IPS DF 19.7 (cell line): Measurements from ENCODE around the gene TNIK.
"Not testable (repeated sequence)": the region's sequence is repeated elsewhere in the genome, so short reads cannot be mapped to it uniquely, and the experiment has no call there.

Experiments used
- DNase-seq: peaks from one replicate; pipeline ENCODE4 v3.0.0-alpha.2; 2013; ENCODE audit warnings: low read depth, low spot score

Gene TNIK

DNA sequence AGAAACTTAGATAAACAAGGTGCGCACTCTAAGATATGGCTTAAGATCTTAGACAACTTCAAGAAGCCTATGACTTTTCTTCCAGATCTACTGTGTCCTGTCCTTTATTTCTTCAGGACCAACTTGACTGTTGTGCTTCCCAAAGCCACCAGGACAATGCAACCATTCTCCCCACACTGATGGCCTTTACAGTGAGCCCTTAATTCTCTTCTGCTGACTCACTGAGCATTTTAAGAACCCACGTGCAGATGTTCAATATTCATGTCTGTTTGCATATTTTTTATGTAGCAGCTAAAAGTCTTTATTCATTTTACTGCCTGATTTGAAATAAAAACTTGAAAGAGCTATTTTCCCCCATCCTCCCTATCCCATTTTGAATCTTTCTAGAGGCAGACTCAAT lies 330.4 kb downstream of the TNIK start:
- DNase-seq = no peak

GRCh38 chr3:171127611-171128010 lies 332.6 kb downstream of the TNIK start:
- no peak for DNase-seq

GRCh38 chr3:171126478-171127209 lies 333.6 kb downstream of the TNIK start:
- no peak for DNase-seq

- DNase-seq = no peak
Measured at GRCh38 chr3:171125010-171125409, 335.2 kb downstream of the TNIK start.

- DNase-seq = no peak
Measured at GRCh38 chr3:171123915-171124314, 336.3 kb downstream of the TNIK start.

GRCh38 chr3:171122861-171123260 lies 337.3 kb downstream of the TNIK start:
- no peak for DNase-seq

DNA sequence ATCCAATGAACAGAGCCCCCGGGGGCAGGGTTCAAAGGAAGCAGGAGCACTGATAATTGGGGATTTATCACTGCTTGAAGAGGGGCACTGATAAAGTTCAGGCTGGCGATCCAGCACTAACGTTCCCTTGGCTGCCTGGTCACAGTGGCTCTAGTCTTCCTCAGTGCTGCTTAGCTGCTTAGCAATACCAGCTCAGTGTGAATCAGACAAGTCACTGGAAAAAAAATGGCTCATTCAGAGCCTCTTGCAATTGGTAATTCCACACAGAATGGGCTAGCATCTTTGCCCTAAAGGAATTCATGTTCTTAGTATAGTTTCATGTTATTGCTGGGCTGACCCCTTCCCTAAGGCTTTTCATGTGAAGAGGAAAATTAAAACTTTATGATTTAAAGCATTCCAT lies 338.0 kb downstream of the TNIK start:
- no peak for DNase-seq

DNA sequence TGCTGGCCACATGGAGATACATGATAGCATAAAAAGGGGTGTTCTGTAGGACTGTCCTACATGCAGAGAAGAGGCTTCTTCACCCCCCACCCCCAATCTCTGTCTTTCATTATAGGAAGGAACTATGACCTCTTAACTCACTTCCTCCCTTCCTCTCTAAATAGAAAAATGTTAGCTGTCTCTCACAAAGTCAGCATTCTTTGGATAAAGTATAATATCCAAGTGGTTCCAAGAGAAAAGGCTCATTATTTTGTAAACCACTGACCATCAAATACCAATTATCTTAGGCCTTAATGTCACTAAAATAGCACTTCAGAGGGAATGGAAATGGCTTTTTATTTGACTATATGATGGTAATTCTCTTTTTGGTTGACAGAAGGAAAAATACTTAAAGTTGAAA lies 338.4 kb downstream of the TNIK start:
- DNase-seq = no peak

- not testable (repeated sequence) for DNase-seq
Measured at GRCh38 chr3:171119402-171119801, 340.8 kb downstream of the TNIK start.

- not testable (repeated sequence) for DNase-seq
Measured at GRCh38 chr3:171118993-171119392, 341.2 kb downstream of the TNIK start.

DNA sequence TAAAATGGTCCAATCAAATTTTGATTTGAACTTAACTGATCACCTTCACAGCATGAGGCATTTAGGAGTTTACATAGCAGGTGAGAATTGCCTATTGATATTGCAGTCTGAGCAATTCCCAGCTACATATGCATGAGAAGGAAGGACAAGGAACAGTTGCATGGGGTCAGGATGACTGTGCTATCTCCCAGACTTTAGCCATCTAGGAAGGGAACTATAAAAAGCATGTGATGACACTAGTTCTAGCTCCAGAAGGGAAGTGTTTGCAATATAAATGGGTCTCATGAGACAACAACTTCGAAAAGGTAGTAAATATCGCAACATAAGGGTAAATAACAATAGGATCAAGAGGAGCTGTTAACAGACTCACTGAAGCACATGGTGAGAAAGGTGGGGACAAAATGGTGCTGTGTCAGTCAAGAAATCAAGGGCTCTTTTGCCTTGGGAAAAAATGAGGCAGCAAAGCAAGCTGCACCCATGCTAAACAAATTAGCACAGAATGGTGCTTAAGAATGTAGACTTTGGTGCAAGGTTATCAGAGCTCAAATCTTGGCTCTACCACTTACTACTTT lies 343.3 kb downstream of the TNIK start:
- peak; percentile 12 for DNase-seq

GRCh38 chr3:171116365-171116764 lies 343.8 kb downstream of the TNIK start:
- DNase-seq = no peak

- DNase-seq = no peak
Measured at GRCh38 chr3:171115667-171116066, 344.5 kb downstream of the TNIK start.

GRCh38 chr3:171113716-171114115 lies 346.5 kb downstream of the TNIK start:
- peak; percentile 23 for DNase-seq

DNA sequence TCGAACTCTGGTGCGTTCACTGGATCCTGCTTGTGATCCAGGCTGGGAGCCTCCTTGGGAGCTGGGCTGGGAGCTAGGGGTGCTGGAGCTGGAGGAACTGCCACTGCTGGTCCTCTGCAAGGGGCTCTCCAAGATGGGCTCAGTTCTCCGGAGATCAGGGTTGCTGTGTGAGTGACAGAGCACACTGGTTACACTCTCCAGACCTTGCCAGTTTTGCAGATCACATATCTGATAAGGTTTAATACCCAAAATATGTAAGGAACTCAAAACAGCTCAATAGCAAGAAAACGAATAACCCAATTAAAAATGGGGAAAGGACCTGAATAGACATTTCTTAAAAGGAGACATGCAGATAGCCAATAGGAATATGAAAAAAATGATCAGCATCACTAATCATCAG lies 349.5 kb downstream of the TNIK start:
- DNase-seq = no peak

GRCh38 chr3:171108066-171108465 lies 352.1 kb downstream of the TNIK start:
- DNase-seq = no peak

GRCh38 chr3:171103185-171103584 lies 357.0 kb downstream of the TNIK start:
- DNase-seq = no peak

DNA sequence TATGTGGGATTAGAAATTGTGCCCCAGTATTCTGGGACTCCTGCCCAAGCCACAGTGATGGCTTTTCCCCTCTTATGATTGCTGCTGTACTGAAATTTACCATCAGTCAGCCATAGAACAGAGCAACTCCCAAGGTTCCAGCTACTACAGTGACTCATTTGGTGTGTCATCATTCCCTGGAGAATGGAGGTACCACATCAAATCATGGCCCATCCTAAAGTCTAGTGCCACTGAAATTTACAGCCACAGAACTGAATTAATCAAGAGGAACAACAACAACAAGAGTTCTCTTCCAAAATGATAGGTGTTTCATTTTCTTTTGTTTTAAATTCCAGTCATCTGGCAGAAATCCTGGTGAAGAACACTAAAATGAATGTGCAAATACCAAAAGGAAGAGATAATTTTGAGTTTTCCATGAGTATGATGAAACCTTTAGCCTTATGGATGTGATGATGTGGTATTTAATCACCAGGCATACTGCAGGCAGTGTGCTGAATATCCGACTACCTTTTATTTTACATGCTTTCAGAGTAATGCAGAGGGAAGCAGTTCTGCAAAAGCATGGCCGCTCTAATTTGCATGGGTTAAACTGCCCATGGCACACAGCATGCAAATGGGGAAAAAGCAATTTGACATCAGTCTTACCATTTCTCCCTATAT lies 358.1 kb downstream of the TNIK start:
- no peak for DNase-seq

DNA sequence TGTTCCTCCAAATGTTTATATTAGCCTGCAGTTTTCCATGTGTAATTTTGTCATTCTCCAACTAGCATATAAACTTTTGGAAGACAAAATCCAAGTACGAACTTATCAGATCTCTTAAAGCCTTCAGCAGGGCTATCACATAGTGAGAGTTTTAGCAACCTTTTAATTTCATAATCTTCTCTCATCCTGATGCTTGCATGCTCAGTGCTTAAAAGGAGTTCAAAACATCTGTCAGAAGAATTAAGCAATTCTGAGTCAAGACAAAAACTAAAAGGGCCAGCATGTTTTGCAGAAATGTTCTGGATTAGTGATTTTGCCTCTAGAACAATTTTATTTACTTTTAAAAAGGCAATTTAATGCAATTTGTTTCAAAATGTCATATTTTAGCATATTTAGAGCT lies 360.3 kb downstream of the TNIK start:
- no peak for DNase-seq

DNA sequence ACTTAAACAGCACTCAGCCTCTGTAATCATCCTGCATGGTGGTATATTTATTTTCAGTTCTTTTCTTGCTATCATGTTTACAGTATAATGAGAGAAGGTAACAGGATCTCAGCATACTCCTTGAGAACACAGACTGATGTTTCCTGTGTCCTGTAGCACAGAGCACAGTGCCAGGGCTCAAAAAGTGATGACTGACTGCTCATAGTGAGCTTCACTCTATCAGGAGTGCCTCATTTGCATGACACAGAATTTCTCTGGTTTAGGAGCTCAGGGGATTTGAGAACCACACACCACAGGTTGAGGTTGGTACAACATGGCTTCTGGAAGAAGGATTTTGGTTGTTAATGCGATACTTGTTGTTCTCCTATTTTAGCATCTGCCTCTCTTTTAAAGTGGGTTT lies 365.1 kb downstream of the TNIK start:
- no peak for DNase-seq

DNA sequence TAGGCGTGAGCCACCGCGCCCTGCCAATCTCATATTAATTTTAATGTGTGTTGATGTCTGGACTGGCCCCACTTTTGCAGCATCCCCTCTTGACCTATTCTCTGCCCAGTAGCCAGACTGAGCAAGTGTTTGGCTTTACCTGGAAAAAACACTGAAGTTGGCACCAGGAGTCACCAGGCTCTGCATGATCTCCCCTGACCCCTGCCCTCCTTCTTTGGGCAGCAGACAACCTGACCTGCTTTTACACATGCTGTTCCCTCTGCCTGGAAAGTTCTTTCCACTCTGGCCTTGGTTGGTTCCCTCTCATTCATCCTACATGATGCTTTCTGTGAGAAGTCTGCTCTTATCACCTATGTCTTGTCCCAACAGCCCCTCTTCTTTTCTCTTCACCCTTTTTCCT lies 365.8 kb downstream of the TNIK start:
- DNase-seq = no peak

- no peak for DNase-seq
Measured at GRCh38 chr3:171093462-171093861, 366.7 kb downstream of the TNIK start.

GRCh38 chr3:171092467-171092911 lies 367.7 kb downstream of the TNIK start:
- no peak for DNase-seq
